ENCODE data around the gene HSPG2.
"Not testable (repeated sequence)": the region's sequence is repeated elsewhere in the genome, so short reads cannot be mapped to it uniquely, and the experiment has no call there.

Gene HSPG2

GRCh38 chr1:21916447-21917238, 20.5 kb downstream of the HSPG2 start:
- Mint-ChIP-seq H3K9me3 (no peaks in the 10 kb centered on the region), H3K4me1 (ENCODE audit: low read depth) (peaks cover 2% of the 10 kb centered on the region), H3K4me3 (no peak overlapping the region), H3K27ac (no peak overlapping the region), H3K36me3 (ENCODE audit: low read depth) (no peaks in the 10 kb centered on the region), H3K27me3 (no peaks in the 10 kb centered on the region)
- no peak for DNase-seq

GRCh38 chr1:21914880-21915640, 22.1 kb downstream of the HSPG2 start:
- H3K4me1 Mint-ChIP-seq (ENCODE audit: low read depth): peaks cover 5% of the 10 kb centered on the region
- H3K27me3 Mint-ChIP-seq: no peaks in the 10 kb centered on the region
- H3K36me3 Mint-ChIP-seq (ENCODE audit: low read depth): no peaks in the 10 kb centered on the region
- no peak overlapping the region for H3K4me3 Mint-ChIP-seq
- no peak overlapping the region for H3K27ac Mint-ChIP-seq
- no peak for DNase-seq
- H3K9me3 Mint-ChIP-seq: no peaks in the 10 kb centered on the region

GRCh38 chr1:21914450-21914849, 22.7 kb downstream of the HSPG2 start:
- Mint-ChIP-seq H3K27me3 (no peaks in the 10 kb centered on the region), H3K4me3 (no peak overlapping the region), H3K4me1 (ENCODE audit: low read depth) (peaks cover 11% of the 10 kb centered on the region), H3K27ac (no peak overlapping the region), H3K36me3 (ENCODE audit: low read depth) (no peaks in the 10 kb centered on the region), H3K9me3 (no peaks in the 10 kb centered on the region)
- no peak for DNase-seq

GRCh38 chr1:21913763-21914162, 23.3 kb downstream of the HSPG2 start:
- Mint-ChIP-seq H3K27ac (peak overlapping the region; percentile 0), H3K27me3 (no peaks in the 10 kb centered on the region), H3K4me3 (no peak overlapping the region), H3K9me3 (no peaks in the 10 kb centered on the region), H3K36me3 (ENCODE audit: low read depth) (no peaks in the 10 kb centered on the region), H3K4me1 (ENCODE audit: low read depth) (peaks cover 16% of the 10 kb centered on the region)
- no peak for DNase-seq

- Mint-ChIP-seq H3K27ac (no peak overlapping the region), H3K36me3 (ENCODE audit: low read depth) (no peaks in the 10 kb centered on the region), H3K4me3 (no peak overlapping the region), H3K27me3 (no peaks in the 10 kb centered on the region), H3K4me1 (ENCODE audit: low read depth) (peaks cover 16% of the 10 kb centered on the region), H3K9me3 (no peaks in the 10 kb centered on the region)
- DNase-seq: no peak
Observed at GRCh38 chr1:21913258-21913657, 23.9 kb downstream of the HSPG2 start.

- H3K9me3 Mint-ChIP-seq: no peaks in the 10 kb centered on the region
- peaks cover 16% of the 10 kb centered on the region for H3K4me1 Mint-ChIP-seq (ENCODE audit: low read depth)
- H3K27me3 Mint-ChIP-seq: no peaks in the 10 kb centered on the region
- H3K36me3 Mint-ChIP-seq (ENCODE audit: low read depth): no peaks in the 10 kb centered on the region
- H3K27ac Mint-ChIP-seq: no peak overlapping the region
- H3K4me3 Mint-ChIP-seq: no peak overlapping the region
- no peak for DNase-seq
Observed at GRCh38 chr1:21912038-21912758, 24.9 kb downstream of the HSPG2 start.

- Mint-ChIP-seq H3K36me3 (ENCODE audit: low read depth) (no peaks in the 10 kb centered on the region), H3K9me3 (no peaks in the 10 kb centered on the region), H3K4me3 (no peak overlapping the region), H3K27me3 (no peaks in the 10 kb centered on the region), H3K27ac (peak overlapping the region; percentile 44), H3K4me1 (ENCODE audit: low read depth) (peaks cover 16% of the 10 kb centered on the region)
- DNase-seq: no peak
Observed at GRCh38 chr1:21911205-21912001, 25.7 kb downstream of the HSPG2 start.

- Mint-ChIP-seq H3K27ac (peak overlapping the region; percentile 44), H3K27me3 (no peaks in the 10 kb centered on the region), H3K36me3 (ENCODE audit: low read depth) (no peaks in the 10 kb centered on the region), H3K4me3 (no peak overlapping the region), H3K9me3 (no peaks in the 10 kb centered on the region), H3K4me1 (ENCODE audit: low read depth) (peaks cover 16% of the 10 kb centered on the region)
- no peak for DNase-seq
Observed at GRCh38 chr1:21910558-21911204, 26.4 kb downstream of the HSPG2 start.

GRCh38 chr1:21909787-21910503, 27.2 kb downstream of the HSPG2 start:
- no peaks in the 10 kb centered on the region for H3K36me3 Mint-ChIP-seq (ENCODE audit: low read depth)
- peak; percentile 54 for DNase-seq
- no peaks in the 10 kb centered on the region for H3K27me3 Mint-ChIP-seq
- H3K4me1 Mint-ChIP-seq (ENCODE audit: low read depth): peaks cover 19% of the 10 kb centered on the region
- no peak overlapping the region for H3K4me3 Mint-ChIP-seq
- H3K9me3 Mint-ChIP-seq: no peaks in the 10 kb centered on the region
- peak overlapping the region; percentile 80 for H3K27ac Mint-ChIP-seq

GRCh38 chr1:21909286-21909759, 27.8 kb downstream of the HSPG2 start:
- peaks cover 22% of the 10 kb centered on the region for H3K4me1 Mint-ChIP-seq (ENCODE audit: low read depth)
- H3K4me3 Mint-ChIP-seq: no peak overlapping the region
- H3K27me3 Mint-ChIP-seq: no peaks in the 10 kb centered on the region
- no peaks in the 10 kb centered on the region for H3K36me3 Mint-ChIP-seq (ENCODE audit: low read depth)
- peak overlapping the region; percentile 80 for H3K27ac Mint-ChIP-seq
- H3K9me3 Mint-ChIP-seq: no peaks in the 10 kb centered on the region
- no peak for DNase-seq

- H3K9me3 Mint-ChIP-seq; H3K27ac Mint-ChIP-seq; H3K36me3 Mint-ChIP-seq (ENCODE audit: low read depth); H3K27me3 Mint-ChIP-seq; H3K4me3 Mint-ChIP-seq; DNase-seq: not testable (repeated sequence)
- H3K4me1 Mint-ChIP-seq (ENCODE audit: low read depth): peaks cover 23% of the 10 kb centered on the region
Observed at GRCh38 chr1:21907737-21908534, 29.2 kb downstream of the HSPG2 start.

GRCh38 chr1:21907079-21907418, 30.1 kb downstream of the HSPG2 start:
- H3K36me3 Mint-ChIP-seq (ENCODE audit: low read depth): no peaks in the 10 kb centered on the region
- no peaks in the 10 kb centered on the region for H3K9me3 Mint-ChIP-seq
- no peak overlapping the region for H3K27ac Mint-ChIP-seq
- peaks cover 23% of the 10 kb centered on the region for H3K4me1 Mint-ChIP-seq (ENCODE audit: low read depth)
- no peaks in the 10 kb centered on the region for H3K27me3 Mint-ChIP-seq
- DNase-seq: no peak
- no peak overlapping the region for H3K4me3 Mint-ChIP-seq

All from activated T-cell treated with anti-CD3 and anti-CD28 coated beads, Interleukin-2, amount 50 U/mL, for 24 hours (primary cell).